ENCODE data around the gene INSYN2A.

- TF ChIP-seq POLR2A (IDR thresholded peaks at IDR 0.05) (no peak), POLR2AphosphoS5 (IDR thresholded peaks at IDR 0.05) (no peak)
- TF ChIP-seq, protein P1, sequence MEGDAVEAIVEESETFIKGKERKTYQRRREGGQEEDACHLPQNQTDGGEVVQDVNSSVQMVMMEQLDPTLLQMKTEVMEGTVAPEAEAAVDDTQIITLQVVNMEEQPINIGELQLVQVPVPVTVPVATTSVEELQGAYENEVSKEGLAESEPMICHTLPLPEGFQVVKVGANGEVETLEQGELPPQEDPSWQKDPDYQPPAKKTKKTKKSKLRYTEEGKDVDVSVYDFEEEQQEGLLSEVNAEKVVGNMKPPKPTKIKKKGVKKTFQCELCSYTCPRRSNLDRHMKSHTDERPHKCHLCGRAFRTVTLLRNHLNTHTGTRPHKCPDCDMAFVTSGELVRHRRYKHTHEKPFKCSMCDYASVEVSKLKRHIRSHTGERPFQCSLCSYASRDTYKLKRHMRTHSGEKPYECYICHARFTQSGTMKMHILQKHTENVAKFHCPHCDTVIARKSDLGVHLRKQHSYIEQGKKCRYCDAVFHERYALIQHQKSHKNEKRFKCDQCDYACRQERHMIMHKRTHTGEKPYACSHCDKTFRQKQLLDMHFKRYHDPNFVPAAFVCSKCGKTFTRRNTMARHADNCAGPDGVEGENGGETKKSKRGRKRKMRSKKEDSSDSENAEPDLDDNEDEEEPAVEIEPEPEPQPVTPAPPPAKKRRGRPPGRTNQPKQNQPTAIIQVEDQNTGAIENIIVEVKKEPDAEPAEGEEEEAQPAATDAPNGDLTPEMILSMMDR (IDR thresholded peaks at IDR 0.05 in 8 of 11, conservative IDR thresholded peaks at IDR 0.05 in 3 of 11), result no peak
Observed at GRCh38 chr10:127203067-127203466, 6.7 kb upstream of the INSYN2A start.
